GM23338 (cell line): ENCODE results near the gene CPNE5. TPM values are rescaled to one million over a fixed set of nuclear protein-coding genes. Genes with fewer than 3 reads are reported as not detected.

ENCODE experiments used
- ATAC-seq: fragments of 200-7000 bp; cut with Tn5 transposase; 3 replicates; pipeline ENCODE4 v1.9.1; 2020
- DNase-seq: peaks from one replicate; pipeline ENCODE4 v3.0.0-alpha.2; 2015; ENCODE audit warnings: low spot score
- H2AFZ ChIP-seq: fragments of 200-600 bp; sonication (generic); 2 replicates; pipeline ENCODE4 v1.8.0; 2016; ENCODE audit warnings: antibody characterized with exemption, mild to moderate bottlenecking, moderate library complexity
- H3F3A ChIP-seq: fragments of 200-600 bp; sonication (generic); replicated peaks from 2 replicates; pipeline ENCODE4 v1.8.0; 2017; ENCODE audit warnings: antibody characterized with exemption, mixed run types, low read depth
- H3K27ac ChIP-seq: fragments of 200-600 bp; sonication (generic); 2 replicates; pipeline ENCODE4 v1.6.1; 2016; ENCODE audit warnings: low read depth
- H3K27me3 ChIP-seq: fragments of 200-600 bp; sonication (generic); 2 replicates; pipeline ENCODE4 v1.8.0; 2016; ENCODE audit warnings: mild to moderate bottlenecking, mixed run types, moderate library complexity; ENCODE audit not compliant: insufficient read depth
- H3K36me3 ChIP-seq: fragments of 200-600 bp; sonication (generic); 2 replicates; pipeline ENCODE4 v1.8.0; 2016; ENCODE audit warnings: mild to moderate bottlenecking; ENCODE audit not compliant: insufficient read depth
- H3K4me1 ChIP-seq: fragments of 200-600 bp; sonication (generic); 2 replicates; pipeline ENCODE4 v1.8.0; 2016; ENCODE audit warnings: mild to moderate bottlenecking, moderate library complexity; ENCODE audit not compliant: insufficient read depth
- H3K4me2 ChIP-seq: fragments of 200-600 bp; sonication (generic); 2 replicates; pipeline ENCODE4 v1.7.1; 2017; ENCODE audit warnings: mixed run types
- H3K4me3 ChIP-seq: fragments of 200-600 bp; sonication (generic); 2 replicates; pipeline ENCODE4 v1.6.1; 2016; ENCODE audit warnings: mixed run types
- H3K79me2 ChIP-seq: fragments of 200-600 bp; sonication (generic); replicated peaks from 2 replicates; pipeline ENCODE4 v1.8.0; 2017; ENCODE audit warnings: mild to moderate bottlenecking; ENCODE audit not compliant: insufficient read depth
- H3K9me2 ChIP-seq: fragments of 200-600 bp; sonication (generic); 2 replicates; pipeline ENCODE4 v1.8.0; 2017; ENCODE audit not compliant: insufficient read depth
- H4K20me1 ChIP-seq: fragments of 200-600 bp; sonication (generic); replicated peaks from 2 replicates; pipeline ENCODE4 v1.8.0; 2017; ENCODE audit warnings: mild to moderate bottlenecking; ENCODE audit not compliant: insufficient read depth
- H3K27ac Mint-ChIP-seq: 2 replicates; pipeline ENCODE4 v1.8.0; 2020; ENCODE audit warnings: inconsistent platforms, mild to moderate bottlenecking, moderate library complexity, mixed read lengths
- H3K27me3 Mint-ChIP-seq: 3 replicates; pipeline ENCODE4 v1.8.0; 2022; ENCODE audit warnings: low read depth, mild to moderate bottlenecking, moderate library complexity, mixed read lengths, inconsistent platforms; ENCODE audit not compliant: insufficient read depth, poor library complexity
- H3K36me3 Mint-ChIP-seq: 3 replicates; pipeline ENCODE4 v1.8.0; 2021; ENCODE audit warnings: low read depth, mild to moderate bottlenecking, inconsistent platforms, moderate library complexity, mixed read lengths
- H3K4me1 Mint-ChIP-seq: 3 replicates; pipeline ENCODE4 v1.8.0; 2020; ENCODE audit warnings: mild to moderate bottlenecking, inconsistent platforms, mixed read lengths
- H3K4me3 Mint-ChIP-seq: 3 replicates; pipeline ENCODE4 v1.8.0; 2021; ENCODE audit warnings: moderate library complexity, mild to moderate bottlenecking, inconsistent platforms, mixed read lengths
- H3K9me3 Mint-ChIP-seq: 3 replicates; pipeline ENCODE4 v1.8.0; 2020; ENCODE audit warnings: moderate library complexity, mild to moderate bottlenecking, inconsistent platforms, mixed read lengths
- CREB1 ChIP-seq: fragments of 250-450 bp; sonication (Bioruptor Pico); IDR thresholded peaks from 2 replicates; pipeline ENCODE4 v1.5.0; 2020; ENCODE audit warnings: low read depth, mild to moderate bottlenecking, moderate library complexity
- EZH2 ChIP-seq: fragments of 200-600 bp; sonication (generic); IDR thresholded peaks from one replicate; pipeline ENCODE4 v1.8.0; 2017; ENCODE audit warnings: antibody characterized with exemption, mild to moderate bottlenecking, low read depth; ENCODE audit not compliant: unreplicated experiment
- EZH2phosphoT487 ChIP-seq: fragments of 200-600 bp; sonication (generic); IDR thresholded peaks from one replicate; pipeline ENCODE4 v1.8.1; 2018; ENCODE audit warnings: antibody characterized with exemption; ENCODE audit not compliant: unreplicated experiment
- JUNB ChIP-seq: IDR thresholded peaks from one replicate; pipeline ENCODE4 v1.6.1; 2016; ENCODE audit warnings: antibody characterized with exemption; ENCODE audit not compliant: unreplicated experiment
- NANOG ChIP-seq: IDR thresholded peaks from 2 replicates; pipeline ENCODE4 v1.6.1; 2016; ENCODE audit warnings: antibody characterized with exemption, borderline replicate concordance
- POLR2AphosphoS5 ChIP-seq: IDR thresholded peaks from 2 replicates; pipeline ENCODE4 v1.6.1; 2016; ENCODE audit warnings: antibody characterized with exemption, low read depth
- STAT1 ChIP-seq: IDR thresholded peaks from one replicate; pipeline ENCODE4 v1.6.1; 2016; ENCODE audit warnings: antibody characterized with exemption; ENCODE audit not compliant: unreplicated experiment
- ZNF114 ChIP-seq: fragments of 250-450 bp; sonication (Bioruptor Pico); IDR thresholded peaks from 2 replicates; pipeline ENCODE4 v1.5.0; 2020; ENCODE audit warnings: mild to moderate bottlenecking, moderate library complexity
- ZNF331 ChIP-seq: fragments of 250-450 bp; sonication (Bioruptor Pico); IDR thresholded peaks from 2 replicates; pipeline ENCODE4 v1.5.0; 2020; ENCODE audit warnings: low read depth, mild to moderate bottlenecking, moderate library complexity
- polyA plus RNA-seq: library from polyadenylated mRNA; unstranded; fragments of >200 nt; fragmentation: Nextera tagmentation; extraction: Ambion mirVana; gene quantifications from 2 replicates; pipeline ENCODE4 v1.2.1, GENCODE V29; 2016
- total RNA-seq: library from RNA; depleted of rRNA; stranded (reverse); fragments of >200 nt; shearing (Covaris generic); gene quantifications from 2 replicates; pipeline ENCODE4 v1.2.3, GENCODE V29; 2014
- TF ChIP-seq, protein P1 (sequence below): fragments of 250-450 bp; sonication (Bioruptor Pico); IDR thresholded peaks from 2 replicates; pipeline ENCODE4 v1.5.0; 2020; ENCODE audit warnings: mild to moderate bottlenecking, moderate library complexity
- TF ChIP-seq, protein P2 (sequence below), 2 experiments: fragments of 200-600 bp in 1 of 2; sonication (generic) in 1 of 2; conservative IDR thresholded peaks; 2 replicates each; pipeline versions ENCODE4 v1.5.1 to v1.6.1; 2016 to 2017; ENCODE audit warnings: antibody characterized with exemption in 2 of 2, low read depth in 2 of 2, mild to moderate bottlenecking in 2 of 2, moderate library complexity in 1 of 2
- TF ChIP-seq, protein P3 (sequence below): IDR thresholded peaks from one replicate; pipeline ENCODE4 v1.6.1; 2018; ENCODE audit warnings: antibody characterized with exemption; ENCODE audit not compliant: unreplicated experiment
- TF ChIP-seq, protein P4 (sequence below): IDR thresholded peaks from 2 replicates; pipeline ENCODE4 v1.6.1; 2016; ENCODE audit warnings: antibody characterized with exemption

CPNE5 gene
- total and polyA plus RNA-seq, 2 experiments from 2014 or later, result 0.14 to 0.42 TPM

DNA sequence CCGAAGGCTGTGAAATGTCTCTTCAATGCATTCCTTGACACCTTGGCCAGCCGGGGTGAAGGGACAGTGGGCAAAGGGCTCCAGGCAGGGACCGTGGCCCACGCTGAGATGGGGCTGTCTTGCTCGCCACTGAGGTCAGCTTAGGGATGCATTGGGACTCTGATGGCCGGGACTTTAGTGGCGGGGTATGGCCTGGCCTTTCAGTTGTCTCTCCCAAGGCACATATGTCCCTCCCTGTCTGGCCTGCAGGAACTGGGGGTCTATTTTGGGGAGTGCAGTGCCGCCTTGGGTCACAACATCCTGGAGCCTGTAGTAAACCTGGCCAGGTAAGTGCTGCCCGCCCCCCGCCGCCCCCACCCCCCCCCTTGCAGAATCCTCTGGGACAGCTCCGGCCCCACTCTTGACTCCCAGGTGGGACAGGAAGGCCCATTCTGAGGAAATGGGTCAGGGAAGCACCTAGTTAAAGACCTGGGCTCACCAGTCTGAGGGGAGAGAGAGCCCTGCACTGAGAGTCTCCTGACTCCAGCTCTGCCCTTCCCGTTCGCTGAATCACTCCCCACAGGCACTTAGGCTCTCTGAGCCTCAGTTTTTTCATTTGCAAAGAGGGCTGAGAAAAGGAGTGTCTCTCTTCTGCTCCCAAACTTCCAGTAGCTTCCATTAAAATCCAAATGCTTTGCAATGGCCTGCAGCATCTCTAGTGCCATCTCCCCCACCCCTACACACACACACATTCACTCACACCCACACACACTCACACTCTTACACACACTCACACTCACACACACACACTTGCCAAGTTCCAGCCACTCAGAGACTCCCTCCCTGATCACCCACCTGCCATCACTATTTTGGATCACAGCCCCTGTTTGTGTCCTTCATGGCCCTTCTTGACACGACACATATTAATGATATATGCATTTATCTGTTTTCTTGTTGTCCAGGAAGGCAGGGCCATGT lies 108.5 kb downstream of the CPNE5 start:
- Histone ChIP-seq H3K4me3 (no peak overlapping the region), H3K4me1 (peaks cover 11% of the 10 kb centered on the region; the same call in 1 of the 2 replicates), H3F3A (no peaks in the 10 kb centered on the region; the same call in 1 of the 2 replicates), H3K36me3 (no peaks in the 10 kb centered on the region), H2AFZ (no peak overlapping the region), H4K20me1 (no peaks in the 10 kb centered on the region), H3K79me2 (no peaks in the 10 kb centered on the region), H3K27me3 (no peaks in the 10 kb centered on the region), H3K27ac (no peak overlapping the region), H3K4me2 (no peak overlapping the region), H3K9me2 (no peaks in the 10 kb centered on the region)
- TF ChIP-seq, protein P1, sequence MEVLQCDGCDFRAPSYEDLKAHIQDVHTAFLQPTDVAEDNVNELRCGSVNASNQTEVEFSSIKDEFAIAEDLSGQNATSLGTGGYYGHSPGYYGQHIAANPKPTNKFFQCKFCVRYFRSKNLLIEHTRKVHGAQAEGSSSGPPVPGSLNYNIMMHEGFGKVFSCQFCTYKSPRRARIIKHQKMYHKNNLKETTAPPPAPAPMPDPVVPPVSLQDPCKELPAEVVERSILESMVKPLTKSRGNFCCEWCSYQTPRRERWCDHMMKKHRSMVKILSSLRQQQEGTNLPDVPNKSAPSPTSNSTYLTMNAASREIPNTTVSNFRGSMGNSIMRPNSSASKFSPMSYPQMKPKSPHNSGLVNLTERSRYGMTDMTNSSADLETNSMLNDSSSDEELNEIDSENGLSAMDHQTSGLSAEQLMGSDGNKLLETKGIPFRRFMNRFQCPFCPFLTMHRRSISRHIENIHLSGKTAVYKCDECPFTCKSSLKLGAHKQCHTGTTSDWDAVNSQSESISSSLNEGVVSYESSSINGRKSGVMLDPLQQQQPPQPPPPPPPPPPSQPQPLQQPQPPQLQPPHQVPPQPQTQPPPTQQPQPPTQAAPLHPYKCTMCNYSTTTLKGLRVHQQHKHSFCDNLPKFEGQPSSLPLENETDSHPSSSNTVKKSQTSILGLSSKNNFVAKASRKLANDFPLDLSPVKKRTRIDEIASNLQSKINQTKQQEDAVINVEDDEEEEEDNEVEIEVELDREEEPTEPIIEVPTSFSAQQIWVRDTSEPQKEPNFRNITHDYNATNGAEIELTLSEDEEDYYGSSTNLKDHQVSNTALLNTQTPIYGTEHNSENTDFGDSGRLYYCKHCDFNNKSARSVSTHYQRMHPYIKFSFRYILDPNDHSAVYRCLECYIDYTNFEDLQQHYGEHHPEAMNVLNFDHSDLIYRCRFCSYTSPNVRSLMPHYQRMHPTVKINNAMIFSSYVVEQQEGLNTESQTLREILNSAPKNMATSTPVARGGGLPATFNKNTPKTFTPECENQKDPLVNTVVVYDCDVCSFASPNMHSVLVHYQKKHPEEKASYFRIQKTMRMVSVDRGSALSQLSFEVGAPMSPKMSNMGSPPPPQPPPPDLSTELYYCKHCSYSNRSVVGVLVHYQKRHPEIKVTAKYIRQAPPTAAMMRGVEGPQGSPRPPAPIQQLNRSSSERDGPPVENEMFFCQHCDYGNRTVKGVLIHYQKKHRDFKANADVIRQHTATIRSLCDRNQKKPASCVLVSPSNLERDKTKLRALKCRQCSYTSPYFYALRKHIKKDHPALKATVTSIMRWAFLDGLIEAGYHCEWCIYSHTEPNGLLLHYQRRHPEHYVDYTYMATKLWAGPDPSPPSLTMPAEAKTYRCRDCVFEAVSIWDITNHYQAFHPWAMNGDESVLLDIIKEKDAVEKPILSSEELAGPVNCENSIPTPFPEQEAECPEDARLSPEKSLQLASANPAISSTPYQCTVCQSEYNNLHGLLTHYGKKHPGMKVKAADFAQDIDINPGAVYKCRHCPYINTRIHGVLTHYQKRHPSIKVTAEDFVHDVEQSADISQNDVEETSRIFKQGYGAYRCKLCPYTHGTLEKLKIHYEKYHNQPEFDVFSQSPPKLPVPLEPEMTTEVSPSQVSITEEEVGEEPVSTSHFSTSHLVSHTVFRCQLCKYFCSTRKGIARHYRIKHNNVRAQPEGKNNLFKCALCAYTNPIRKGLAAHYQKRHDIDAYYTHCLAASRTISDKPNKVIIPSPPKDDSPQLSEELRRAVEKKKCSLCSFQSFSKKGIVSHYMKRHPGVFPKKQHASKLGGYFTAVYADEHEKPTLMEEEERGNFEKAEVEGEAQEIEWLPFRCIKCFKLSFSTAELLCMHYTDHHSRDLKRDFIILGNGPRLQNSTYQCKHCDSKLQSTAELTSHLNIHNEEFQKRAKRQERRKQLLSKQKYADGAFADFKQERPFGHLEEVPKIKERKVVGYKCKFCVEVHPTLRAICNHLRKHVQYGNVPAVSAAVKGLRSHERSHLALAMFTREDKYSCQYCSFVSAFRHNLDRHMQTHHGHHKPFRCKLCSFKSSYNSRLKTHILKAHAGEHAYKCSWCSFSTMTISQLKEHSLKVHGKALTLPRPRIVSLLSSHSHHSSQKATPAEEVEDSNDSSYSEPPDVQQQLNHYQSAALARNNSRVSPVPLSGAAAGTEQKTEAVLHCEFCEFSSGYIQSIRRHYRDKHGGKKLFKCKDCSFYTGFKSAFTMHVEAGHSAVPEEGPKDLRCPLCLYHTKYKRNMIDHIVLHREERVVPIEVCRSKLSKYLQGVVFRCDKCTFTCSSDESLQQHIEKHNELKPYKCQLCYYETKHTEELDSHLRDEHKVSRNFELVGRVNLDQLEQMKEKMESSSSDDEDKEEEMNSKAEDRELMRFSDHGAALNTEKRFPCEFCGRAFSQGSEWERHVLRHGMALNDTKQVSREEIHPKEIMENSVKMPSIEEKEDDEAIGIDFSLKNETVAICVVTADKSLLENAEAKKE, result no peak
- TF ChIP-seq, protein P2, sequence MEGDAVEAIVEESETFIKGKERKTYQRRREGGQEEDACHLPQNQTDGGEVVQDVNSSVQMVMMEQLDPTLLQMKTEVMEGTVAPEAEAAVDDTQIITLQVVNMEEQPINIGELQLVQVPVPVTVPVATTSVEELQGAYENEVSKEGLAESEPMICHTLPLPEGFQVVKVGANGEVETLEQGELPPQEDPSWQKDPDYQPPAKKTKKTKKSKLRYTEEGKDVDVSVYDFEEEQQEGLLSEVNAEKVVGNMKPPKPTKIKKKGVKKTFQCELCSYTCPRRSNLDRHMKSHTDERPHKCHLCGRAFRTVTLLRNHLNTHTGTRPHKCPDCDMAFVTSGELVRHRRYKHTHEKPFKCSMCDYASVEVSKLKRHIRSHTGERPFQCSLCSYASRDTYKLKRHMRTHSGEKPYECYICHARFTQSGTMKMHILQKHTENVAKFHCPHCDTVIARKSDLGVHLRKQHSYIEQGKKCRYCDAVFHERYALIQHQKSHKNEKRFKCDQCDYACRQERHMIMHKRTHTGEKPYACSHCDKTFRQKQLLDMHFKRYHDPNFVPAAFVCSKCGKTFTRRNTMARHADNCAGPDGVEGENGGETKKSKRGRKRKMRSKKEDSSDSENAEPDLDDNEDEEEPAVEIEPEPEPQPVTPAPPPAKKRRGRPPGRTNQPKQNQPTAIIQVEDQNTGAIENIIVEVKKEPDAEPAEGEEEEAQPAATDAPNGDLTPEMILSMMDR (conservative IDR thresholded peaks at IDR 0.05; ENCODE audit: low read depth in 2 of 2), result no peak
- TF ChIP-seq CREB1 (CRISPR knock-in tag) (no peak), ZNF331 (CRISPR knock-in tag) (no peak), EZH2 (no peak), EZH2phosphoT487 (no peak), ZNF114 (CRISPR knock-in tag) (no peak), STAT1 (no peak), NANOG (no peak), POLR2AphosphoS5 (no peak), JUNB (no peak)
- TF ChIP-seq, protein P3, sequence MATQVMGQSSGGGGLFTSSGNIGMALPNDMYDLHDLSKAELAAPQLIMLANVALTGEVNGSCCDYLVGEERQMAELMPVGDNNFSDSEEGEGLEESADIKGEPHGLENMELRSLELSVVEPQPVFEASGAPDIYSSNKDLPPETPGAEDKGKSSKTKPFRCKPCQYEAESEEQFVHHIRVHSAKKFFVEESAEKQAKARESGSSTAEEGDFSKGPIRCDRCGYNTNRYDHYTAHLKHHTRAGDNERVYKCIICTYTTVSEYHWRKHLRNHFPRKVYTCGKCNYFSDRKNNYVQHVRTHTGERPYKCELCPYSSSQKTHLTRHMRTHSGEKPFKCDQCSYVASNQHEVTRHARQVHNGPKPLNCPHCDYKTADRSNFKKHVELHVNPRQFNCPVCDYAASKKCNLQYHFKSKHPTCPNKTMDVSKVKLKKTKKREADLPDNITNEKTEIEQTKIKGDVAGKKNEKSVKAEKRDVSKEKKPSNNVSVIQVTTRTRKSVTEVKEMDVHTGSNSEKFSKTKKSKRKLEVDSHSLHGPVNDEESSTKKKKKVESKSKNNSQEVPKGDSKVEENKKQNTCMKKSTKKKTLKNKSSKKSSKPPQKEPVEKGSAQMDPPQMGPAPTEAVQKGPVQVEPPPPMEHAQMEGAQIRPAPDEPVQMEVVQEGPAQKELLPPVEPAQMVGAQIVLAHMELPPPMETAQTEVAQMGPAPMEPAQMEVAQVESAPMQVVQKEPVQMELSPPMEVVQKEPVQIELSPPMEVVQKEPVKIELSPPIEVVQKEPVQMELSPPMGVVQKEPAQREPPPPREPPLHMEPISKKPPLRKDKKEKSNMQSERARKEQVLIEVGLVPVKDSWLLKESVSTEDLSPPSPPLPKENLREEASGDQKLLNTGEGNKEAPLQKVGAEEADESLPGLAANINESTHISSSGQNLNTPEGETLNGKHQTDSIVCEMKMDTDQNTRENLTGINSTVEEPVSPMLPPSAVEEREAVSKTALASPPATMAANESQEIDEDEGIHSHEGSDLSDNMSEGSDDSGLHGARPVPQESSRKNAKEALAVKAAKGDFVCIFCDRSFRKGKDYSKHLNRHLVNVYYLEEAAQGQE, result no peak
- TF ChIP-seq, protein P4, sequence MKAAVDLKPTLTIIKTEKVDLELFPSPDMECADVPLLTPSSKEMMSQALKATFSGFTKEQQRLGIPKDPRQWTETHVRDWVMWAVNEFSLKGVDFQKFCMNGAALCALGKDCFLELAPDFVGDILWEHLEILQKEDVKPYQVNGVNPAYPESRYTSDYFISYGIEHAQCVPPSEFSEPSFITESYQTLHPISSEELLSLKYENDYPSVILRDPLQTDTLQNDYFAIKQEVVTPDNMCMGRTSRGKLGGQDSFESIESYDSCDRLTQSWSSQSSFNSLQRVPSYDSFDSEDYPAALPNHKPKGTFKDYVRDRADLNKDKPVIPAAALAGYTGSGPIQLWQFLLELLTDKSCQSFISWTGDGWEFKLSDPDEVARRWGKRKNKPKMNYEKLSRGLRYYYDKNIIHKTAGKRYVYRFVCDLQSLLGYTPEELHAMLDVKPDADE, result no peak
- peak; percentile 73 for ATAC-seq
- no peak overlapping the region for H3K4me3 Mint-ChIP-seq
- H3K36me3 Mint-ChIP-seq, result no peaks in the 10 kb centered on the region
- peaks cover 11% of the 10 kb centered on the region for H3K27me3 Mint-ChIP-seq
- DNase-seq, result peak; percentile 40
- peaks cover 18% of the 10 kb centered on the region for H3K4me1 Mint-ChIP-seq
- 0 out of 2 replicates have a peak overlapping the region, but pooled peaks have one; percentile 1 for H3K27ac Mint-ChIP-seq
- H3K9me3 Mint-ChIP-seq, result no peaks in the 10 kb centered on the region
